ENCODE results near the gene KLF4.

DNA sequence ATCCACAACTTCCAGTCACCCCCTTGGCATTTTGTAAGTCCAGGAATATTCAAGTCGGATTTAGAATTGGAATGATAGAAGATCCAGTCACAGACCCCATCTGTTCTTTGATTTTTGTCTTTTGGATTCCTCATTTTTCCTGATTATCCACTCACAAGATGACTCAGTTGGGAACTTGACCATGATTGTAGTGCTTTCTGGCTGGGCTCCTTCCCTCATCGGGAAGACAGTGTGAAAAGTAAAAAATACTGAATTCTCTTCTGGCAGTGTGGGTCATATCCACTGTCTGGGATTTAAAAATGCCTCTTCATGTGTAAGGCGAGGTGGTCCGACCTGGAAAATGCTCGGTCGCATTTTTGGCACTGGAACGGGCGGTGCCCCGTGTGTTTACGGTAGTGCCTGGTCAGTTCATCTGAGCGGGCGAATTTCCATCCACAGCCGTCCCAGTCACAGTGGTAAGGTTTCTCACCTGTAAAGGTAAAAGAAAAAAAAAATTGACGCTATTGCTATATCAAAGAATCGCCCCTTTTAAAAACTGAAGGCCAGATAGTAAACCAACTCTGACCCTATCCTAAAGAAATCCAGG is 4.0 kb downstream of the KLF4 start:
- TF ChIP-seq, protein P1, sequence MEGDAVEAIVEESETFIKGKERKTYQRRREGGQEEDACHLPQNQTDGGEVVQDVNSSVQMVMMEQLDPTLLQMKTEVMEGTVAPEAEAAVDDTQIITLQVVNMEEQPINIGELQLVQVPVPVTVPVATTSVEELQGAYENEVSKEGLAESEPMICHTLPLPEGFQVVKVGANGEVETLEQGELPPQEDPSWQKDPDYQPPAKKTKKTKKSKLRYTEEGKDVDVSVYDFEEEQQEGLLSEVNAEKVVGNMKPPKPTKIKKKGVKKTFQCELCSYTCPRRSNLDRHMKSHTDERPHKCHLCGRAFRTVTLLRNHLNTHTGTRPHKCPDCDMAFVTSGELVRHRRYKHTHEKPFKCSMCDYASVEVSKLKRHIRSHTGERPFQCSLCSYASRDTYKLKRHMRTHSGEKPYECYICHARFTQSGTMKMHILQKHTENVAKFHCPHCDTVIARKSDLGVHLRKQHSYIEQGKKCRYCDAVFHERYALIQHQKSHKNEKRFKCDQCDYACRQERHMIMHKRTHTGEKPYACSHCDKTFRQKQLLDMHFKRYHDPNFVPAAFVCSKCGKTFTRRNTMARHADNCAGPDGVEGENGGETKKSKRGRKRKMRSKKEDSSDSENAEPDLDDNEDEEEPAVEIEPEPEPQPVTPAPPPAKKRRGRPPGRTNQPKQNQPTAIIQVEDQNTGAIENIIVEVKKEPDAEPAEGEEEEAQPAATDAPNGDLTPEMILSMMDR (IDR thresholded peaks at IDR 0.05; ENCODE audit: insufficient read depth, low read length), result no peak
- TF ChIP-seq, protein P2, sequence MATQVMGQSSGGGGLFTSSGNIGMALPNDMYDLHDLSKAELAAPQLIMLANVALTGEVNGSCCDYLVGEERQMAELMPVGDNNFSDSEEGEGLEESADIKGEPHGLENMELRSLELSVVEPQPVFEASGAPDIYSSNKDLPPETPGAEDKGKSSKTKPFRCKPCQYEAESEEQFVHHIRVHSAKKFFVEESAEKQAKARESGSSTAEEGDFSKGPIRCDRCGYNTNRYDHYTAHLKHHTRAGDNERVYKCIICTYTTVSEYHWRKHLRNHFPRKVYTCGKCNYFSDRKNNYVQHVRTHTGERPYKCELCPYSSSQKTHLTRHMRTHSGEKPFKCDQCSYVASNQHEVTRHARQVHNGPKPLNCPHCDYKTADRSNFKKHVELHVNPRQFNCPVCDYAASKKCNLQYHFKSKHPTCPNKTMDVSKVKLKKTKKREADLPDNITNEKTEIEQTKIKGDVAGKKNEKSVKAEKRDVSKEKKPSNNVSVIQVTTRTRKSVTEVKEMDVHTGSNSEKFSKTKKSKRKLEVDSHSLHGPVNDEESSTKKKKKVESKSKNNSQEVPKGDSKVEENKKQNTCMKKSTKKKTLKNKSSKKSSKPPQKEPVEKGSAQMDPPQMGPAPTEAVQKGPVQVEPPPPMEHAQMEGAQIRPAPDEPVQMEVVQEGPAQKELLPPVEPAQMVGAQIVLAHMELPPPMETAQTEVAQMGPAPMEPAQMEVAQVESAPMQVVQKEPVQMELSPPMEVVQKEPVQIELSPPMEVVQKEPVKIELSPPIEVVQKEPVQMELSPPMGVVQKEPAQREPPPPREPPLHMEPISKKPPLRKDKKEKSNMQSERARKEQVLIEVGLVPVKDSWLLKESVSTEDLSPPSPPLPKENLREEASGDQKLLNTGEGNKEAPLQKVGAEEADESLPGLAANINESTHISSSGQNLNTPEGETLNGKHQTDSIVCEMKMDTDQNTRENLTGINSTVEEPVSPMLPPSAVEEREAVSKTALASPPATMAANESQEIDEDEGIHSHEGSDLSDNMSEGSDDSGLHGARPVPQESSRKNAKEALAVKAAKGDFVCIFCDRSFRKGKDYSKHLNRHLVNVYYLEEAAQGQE (IDR thresholded peaks at IDR 0.05; ENCODE audit: insufficient replicate concordance, low read depth), result no peak
- TF ChIP-seq POLR2AphosphoS5 (IDR thresholded peaks at IDR 0.05; ENCODE audit: low read depth), result no peak
- no peak for TF ChIP-seq GABPA (IDR thresholded peaks at IDR 0.05; ENCODE audit: low read depth)

Measured in HL-60 (cell line).